Left renal pelvis (tissue), 4 donors: ENCODE data around the gene CCP110. TPM values are rescaled to one million over a fixed set of nuclear protein-coding genes. Genes with fewer than 3 reads are reported as not detected.

Source experiments
- DNase-seq, 4 donors: peaks; one replicate each; pipeline ENCODE4 v3.0.0-alpha.2; 2013; ENCODE audit warnings: low read depth in 4 of 4, low spot score in 3 of 4
- polyA plus RNA-seq, 4 donors: library from polyadenylated mRNA; unstranded; fragments of 120-200 nt; gene quantifications; one replicate each; pipeline ENCODE4 v1.2.1, GENCODE V29; 2013; ENCODE audit not compliant: insufficient read length in 4 of 4

The CCP110 gene
- polyA plus RNA-seq, 4 donors = 22.6 to 35.1 (median 28.1) TPM

DNA sequence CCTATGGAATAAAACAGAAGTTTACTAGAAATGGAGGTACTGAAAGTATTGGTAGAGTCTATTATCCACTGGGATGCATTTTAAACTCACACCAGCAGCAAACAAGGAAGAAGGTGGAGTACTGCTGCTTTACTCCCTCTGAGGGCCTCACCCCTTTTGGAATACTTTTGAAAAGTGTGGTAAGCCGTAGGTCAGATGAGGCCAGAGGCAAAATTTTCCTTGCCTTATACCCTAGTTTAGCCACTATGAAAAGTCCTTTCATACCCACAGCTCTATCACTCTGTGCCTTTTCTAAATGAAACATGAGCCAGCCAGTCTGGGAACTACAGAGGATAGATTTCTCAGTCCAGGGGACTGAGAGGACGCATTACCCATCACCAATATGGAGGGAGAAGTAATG is 15.9 kb upstream of the CCP110 start:
- DNase-seq = no peak

DNA sequence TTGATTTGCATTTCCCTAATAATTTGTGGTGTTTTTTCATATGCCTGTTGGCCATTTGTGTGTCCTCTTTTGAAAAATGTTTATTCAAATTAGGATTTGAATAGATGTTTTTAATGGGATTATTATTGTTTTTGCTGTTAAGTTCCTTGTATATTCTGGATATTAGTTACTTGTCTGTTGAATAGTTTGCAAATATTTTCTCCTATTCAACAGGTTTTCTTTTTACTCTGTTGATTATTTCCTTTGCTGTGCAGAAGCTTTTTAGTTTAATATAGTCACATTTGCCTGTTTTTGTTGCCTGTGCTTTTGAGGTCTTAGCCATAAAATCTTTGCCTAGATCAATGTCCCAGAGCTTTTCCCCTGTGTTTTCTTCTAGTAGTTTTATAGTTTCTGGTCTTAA is 11.4 kb upstream of the CCP110 start:
- no peak for DNase-seq

DNA sequence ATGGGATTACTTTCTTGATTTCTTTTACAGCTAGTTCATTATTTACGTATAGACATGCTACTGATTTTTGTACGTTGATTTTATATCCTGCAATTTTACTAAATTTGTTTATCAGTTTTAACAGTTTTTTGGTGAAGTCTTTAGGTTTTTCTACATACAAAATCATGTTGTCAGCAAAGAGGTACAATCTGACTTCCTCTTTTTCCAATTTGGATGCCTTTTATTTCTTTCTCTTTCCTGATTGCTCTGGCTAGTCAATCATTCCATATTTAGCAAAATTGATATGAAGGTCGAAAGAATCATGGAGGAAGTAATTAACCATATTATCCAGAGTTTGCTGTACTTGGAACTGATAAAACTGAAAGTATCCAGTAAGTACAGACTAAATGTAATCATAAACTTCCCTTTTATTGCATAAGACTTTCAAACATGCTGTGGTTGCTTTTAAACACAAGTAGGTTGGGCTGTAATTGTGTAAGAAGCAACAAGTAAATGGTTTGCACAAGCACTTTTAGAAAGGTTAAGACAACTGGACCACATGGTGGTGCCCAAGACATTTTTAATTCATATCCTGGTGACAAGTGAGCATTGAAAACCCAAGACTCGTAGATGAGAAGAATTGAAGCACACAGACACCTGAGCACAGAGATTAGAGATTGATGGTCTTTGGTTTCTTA is 10.2 kb upstream of the CCP110 start:
- no peak for DNase-seq

DNA sequence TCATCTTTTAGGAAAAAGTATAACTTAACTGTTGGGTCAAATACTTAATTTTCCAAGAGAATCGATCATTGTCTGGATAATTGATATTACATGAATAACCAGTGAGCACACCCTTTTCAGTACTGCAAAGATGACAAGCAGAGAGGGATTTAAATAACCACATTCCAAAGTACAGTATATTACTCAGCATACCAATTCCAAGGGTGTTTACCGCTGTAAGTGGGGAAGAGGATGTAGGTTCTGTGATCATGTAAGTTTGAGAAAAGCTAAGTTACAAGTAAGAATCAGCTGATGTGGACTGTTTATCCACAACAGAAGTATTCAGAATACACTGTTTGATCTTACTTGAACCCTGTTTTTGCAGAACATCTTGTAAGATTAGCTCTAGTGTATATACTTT is 8.0 kb upstream of the CCP110 start:
- DNase-seq = no peak

DNA sequence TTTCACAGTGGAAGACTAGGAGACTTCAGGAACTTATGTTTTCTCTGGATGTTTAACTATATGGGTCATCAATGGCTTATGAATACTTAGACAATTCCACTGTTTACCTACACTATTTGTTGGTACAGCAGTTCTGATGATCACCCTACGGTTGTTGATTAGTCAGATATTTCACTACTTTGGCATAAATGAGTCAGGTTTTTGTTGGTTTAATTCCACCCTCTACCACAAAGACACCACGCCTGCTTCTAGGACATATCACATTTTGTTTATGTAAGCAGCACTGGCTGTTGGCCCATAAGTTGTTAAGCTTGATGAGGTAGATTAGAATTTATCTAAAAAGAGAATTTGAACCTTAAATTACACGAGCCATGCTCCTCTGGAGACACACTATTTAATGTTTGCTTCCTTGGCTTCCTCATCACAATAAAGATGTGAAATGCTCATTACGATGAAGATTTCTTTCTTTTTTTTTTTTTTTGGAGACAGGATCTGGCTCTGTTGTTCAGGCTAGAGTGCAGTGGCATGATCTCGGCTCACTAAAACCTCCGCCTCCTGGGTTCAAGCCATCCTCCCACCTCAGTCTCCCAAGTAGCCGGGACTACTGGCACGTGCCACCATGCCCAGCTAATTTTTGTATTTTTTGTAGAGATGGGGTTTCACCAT is 6.2 kb upstream of the CCP110 start:
- DNase-seq = no peak

DNA sequence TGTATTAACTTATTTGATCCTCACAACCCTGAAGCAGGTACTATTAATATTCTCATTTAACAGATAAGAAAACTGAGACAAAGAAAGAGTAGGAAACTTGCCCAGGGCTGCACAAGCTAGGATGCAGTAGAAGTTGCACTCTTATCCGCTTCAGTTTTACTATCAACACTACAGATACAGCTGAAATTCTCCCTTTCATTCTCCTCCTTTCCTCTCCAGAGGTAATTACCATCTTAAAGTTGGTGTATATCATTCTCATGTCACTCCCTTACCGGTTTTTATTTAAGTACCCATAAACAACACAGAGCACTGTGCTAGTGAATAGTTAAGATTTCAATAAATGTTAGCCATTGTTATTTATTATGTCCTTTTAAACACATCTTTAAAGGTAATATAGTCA is 5.4 kb upstream of the CCP110 start:
- no peak for DNase-seq

DNA sequence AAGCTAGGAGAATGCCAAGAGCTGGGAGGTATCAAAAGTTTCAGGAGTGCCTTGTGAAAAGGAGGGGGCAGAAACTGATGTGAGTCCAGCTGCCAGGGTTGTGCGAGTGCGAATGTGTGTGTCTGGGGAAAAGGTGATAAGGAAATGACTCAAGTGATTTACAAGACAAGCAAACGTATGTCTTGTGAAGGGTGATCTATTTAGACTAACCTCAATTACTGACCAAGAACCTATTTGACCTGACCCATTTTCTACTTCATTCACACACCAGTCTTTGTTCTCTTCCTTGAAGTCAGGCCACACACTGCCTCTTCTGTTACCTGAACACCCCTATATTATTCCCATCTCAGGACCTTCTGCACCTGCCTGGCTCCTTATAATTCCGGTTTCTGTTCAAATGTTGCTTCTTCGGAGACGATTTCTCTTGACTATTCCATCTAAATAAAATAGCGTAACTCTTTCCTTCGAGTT is 2.8 kb upstream of the CCP110 start:
- no peak for DNase-seq

DNA sequence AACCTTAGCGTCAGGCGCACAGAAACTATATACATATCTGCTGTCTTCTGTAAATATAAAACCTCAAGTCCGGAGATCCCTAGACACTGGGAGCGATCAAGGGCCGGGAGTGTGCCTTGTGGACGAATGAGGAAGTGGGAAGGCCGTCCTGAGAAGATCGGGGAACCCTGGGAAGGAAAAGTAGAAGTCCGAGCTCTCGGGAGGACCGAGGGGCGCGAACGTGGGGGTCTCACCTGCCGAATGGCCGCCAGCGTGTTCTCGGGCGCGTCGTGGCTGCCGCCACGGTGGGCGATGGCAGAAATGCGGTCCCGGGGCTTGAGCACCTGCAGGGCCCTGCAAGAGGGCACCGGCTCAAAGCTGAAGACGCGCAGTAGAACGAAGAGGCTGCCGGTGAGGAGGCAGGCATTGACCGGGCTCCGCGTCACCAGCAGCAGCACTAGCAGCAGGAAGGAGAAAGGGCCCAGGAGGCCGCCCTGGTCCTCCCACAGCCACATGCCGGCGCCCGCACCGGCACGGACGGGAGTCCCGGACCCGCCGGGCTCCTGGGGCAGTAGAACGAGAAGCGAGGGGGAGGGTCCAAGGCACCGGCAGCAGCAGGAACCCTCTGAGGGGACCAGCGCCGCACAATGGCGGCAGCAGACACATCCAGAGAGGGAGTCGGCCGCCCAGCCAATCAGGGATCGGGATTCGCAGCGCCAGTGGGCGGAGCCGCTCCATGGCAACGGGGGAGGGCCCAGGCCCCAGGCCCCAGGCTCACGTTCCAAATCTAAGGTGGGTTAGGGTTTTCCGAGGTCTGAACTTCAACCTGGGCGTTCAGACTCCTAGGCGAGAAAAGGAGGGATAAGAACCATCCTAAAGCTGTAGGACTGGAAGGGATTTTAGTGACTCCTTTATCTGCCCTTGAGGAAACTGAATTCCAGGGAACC is 2.0 kb upstream of the CCP110 start, which contains the start of gene GDE1:
GDE1 (minus strand) TSS at position 628 of the 926 bp plus-strand sequence; CDS start at position 494, 134 bp downstream.
- DNase-seq = peak; percentile 76 to 88 (median 84)

DNA sequence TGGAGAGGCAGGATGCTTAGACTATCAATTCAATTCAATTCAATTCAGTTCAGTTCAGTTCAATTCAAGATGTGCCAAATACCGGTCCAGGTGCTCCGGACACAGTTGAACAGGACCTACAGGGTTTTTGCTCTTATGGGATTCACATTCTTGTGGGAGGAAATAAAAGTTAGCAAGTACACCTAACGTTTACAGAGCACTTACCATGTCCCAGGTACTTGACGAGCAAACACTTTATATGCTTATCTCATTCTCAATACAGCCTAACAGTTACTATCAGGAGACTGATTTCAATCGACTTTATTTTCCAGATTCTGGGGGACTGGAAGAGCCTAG is 1.4 kb upstream of the CCP110 start:
- no peak for DNase-seq

DNA sequence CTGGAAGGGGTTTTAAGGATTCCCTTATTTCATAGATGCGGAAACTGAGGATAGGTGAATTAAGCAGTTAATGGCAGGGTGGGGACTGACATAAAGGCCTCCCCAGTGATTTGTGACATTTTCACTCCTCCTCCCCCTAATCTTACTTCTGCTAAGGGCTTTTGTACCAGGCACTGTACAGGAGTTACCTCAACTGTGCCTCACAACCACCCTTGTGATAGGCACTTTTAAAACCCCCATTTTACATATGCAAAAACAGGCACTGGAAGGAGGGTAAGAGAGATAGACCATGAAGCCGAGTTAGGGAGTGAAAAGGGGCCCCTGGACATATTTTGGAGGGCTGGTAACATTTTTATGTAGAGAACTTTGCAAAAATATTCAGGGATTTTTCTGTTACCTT is 982 bp upstream of the CCP110 start:
- DNase-seq = no peak

DNA sequence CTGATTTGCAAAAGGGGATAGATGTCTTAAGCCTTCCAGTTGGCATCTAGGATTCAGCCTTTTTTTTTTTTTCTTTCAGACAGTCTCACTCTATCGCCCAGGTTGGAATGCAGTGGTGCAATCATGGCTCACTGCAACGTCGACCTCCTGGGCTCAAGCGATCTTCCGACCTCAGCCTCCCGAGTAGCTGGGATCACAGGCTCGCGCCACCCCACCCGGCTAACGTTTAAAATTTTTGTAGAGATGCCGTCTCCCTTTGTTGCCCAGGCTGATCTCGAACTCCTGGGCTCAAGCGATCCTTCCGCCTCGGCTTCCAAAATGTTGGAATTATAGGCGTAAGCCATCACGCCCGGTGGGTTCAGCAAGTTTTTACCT is 571 bp upstream of the CCP110 start:
- DNase-seq = no peak

DNA sequence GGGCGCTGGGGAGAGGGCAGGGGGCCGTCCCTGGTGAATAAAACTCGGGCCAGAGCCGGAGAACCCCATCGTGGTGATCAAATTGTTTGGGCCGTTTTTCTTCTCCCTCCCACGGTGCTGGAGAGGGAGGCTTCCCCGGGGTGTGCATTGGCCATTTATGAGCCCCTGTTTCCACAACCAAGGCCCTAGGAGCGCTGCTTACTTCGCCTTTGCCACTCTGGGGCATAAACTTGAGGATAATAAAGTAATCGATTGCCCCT is 544 bp downstream of the CCP110 start:
- no peak for DNase-seq

DNA sequence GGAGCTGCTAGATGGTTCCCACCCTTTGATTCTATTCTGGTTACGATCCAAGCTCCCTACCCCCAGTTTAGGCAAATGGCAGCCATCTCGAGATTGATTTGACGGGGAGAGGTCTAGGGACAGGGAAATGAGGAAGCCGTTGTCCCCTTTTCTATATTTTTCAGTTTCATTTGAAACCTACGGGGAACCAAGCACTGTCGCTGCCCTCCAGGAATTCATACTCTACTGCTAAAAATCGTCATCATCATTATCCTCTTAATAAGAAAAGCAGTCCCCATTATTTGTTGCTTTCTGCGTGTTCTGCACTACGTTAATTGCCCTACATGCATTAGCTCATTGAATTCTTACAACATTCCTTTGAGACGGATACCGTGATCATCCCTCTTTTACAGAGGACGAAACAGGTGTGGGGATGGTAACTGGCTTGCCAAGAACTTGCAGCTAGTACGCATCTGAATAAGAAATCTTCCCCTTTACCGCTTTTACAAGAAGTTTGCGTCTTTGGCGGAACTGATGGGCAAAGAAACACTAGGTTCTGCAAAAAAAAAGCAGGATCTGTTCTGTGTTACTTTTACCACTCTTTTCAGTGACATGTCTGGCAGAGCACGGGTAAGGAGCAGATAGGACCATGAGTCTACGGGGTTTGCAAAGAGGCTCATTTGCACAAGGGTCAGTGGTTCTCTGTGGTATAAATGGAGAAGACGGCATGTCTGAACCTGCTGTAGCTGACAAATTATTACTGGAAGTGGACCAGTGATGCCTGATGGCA is 1.1 kb downstream of the CCP110 start:
- DNase-seq = peak in 1 of 4 donors; percentile 38

DNA sequence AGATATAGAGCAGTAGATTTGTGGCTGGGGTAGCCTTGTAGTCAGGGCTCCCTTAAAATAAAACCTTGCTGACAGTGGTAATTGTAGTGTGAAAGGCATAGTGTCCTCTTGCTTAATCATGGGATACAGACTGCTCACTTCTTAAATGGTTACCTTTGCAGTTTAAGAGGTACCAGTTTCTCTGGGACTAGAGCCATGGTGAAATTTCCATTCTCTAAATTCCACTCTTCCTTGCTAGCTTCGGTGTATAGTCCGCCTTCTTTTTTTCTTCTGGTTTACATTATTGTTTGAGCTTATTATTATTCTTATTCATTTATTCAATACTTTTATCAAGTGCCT is 1.6 kb downstream of the CCP110 start:
- no peak for DNase-seq

DNA sequence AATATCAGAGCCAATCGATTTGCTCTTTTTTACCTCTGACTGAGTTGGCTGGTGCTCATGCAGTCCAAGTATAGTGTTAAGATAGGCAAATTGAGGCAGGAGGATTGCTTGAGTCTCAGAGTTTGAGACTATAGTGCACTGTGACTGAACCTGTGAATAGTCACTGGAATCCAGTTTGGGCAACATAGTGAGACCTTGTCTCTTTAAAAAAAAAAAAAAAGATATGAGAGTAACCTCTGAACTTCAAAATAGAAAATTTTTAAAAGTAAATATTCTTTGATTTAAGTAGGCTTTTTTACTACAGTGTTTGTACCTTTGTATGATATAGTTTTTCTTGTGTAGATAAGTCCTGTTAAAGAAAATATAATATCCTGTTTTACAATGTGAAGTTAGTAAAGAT is 3.4 kb downstream of the CCP110 start:
- no peak for DNase-seq

DNA sequence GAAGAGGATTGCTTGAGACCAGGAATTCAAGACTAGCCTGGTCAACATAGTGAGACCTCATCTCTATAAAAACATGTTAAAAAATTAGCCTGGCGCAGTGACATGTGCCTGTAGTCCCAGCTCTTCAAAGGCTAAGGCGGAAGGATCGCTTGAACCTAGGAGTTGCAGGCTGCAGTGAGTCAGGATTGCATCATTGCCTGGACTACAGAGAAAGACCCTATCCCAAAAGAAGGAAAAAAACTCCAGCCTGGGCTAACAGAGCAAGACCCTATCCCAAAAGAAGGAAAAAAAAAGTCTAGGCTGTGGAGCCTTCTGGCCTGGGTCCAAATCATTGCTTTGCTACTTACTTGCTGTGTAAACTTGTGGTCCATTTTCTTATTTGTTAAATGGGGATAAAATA is 4.9 kb downstream of the CCP110 start:
- no peak for DNase-seq

DNA sequence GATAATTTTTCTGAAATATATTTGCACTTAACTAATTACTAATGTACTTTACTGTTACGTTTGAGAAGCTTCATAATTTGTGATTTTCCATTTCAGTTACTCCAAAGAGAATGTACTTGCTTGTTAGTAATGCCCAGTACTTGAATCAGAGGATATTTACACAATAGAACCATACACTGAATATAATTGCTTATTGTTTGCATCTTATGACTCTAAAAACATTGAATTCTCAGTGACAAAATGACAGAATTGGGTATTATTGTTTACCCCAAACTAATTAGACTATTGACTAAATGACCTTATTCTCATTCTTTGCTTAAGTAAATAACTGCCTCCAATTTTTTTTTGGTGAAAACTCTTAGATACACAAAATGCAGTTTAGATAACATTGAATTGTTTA is 8.9 kb downstream of the CCP110 start:
- no peak for DNase-seq

DNA sequence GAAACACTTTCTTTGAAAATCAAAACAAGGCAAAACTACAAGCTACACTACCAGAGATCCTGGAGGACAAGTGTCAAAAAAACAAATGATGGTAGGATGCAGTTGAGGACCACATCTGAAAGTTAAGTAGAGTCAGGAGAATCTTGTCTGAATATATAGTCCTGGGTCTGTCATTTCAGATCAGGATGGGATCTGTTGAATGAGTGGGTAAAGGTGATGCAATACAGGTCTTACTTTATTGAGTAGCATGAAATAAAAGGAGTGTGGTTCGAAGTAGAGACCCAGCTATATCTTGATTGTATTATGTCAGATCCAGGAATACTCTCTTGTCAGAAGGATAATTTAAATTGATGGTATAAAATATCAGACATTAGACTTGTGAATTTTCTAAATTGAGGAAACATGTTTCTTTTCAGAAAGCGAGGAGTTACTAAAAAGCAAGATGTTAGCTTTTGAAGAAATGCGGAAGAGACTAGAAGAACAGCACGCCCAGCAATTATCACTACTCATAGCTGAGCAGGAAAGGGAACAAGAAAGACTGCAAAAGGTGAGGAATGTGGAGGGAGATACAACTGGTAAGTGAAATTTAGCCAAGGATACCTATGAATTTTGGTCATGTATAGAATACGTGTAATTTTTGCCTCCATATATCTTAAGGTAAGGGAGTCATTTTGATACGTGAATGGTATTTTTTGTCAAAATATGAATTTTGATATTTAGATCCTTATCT is 16.7 kb downstream of the CCP110 start:
- no peak for DNase-seq

DNA sequence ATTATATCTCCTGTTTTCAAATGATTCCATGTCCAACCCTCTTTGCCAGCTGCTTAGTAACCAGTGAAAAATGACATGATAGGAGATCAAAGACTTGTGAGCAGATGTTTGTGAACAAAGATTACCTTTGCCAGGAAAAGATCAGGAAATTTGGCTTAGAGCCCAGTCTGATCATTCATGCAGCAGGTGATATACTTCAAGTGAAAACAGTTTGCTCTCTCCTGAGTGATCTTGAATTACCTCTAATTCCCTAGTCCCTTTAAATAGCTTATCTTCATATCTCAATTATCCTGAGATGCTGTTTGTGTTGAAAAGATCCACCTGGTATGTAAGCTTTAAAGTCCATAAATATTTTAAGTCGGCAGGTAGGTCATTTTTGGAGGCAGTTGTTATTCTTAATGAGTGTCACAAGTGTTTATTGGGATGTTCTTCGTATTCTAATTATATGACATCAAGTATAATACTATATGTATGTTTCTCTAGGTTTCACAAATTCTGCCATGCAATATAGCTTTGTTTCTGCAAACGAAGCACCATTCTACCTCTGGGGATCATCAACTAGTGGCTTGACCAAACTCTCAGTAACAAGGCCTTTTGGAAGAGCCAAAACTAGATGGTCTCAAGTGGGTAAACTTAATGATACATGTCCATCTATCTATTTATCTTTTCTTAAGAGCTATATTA is 18.5 kb downstream of the CCP110 start:
- DNase-seq = no peak
